ENCODE data around the gene ACAD9.
"Not testable (repeated sequence)": the region's sequence is repeated elsewhere in the genome, so short reads cannot be mapped to it uniquely, and the experiment has no call there.

The ACAD9 gene
- 71.8 to 86.7 reads per million in 2 experiments for total RNA-seq

- DNase-seq (ENCODE audit: low read depth), result peak; percentile 94
Measured at GRCh38 chr3:128879125-128879969, at the start of gene ACAD9. ACAD9 (plus strand) TSS chr3:128879620; CDS start chr3:128879692, 72 bp downstream.

DNA sequence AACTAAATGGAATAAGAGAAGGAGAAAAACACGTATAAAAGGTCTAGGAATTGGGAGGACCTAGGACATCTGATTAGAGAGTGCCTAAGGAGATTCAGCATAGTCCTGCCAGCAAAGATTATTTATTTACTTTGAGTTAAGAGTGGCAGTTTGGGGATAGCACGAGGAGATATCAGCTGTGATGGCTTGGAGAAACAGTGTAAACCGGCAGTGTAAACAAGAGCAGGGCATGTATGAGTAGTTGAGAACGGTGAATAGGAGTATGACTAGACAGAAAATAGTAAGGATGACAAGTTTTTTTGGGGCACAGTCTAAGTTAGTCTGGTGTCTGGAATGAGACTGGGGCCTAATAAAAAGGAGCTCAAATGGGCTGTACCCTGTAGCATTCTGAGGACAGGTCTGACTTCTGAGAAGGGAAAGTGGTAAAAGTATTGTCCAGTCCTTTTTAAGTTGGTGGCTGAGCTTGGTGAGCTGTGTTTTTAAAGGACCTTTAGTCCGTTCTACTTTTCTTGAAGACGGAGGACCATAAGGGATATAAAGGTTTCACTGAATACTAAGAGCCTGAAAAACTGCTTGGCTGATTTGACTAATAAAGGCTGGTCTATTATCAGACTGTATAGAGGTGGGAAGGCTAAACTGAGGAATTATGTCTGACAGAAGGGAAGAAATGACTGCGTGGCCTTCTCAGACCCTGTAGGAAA lies 49.3 kb upstream of the ACAD9 start:
- not testable (repeated sequence) for DNase-seq (ENCODE audit: low read depth)

- DNase-seq (ENCODE audit: low read depth), result not testable (repeated sequence)
Measured at GRCh38 chr3:128830762-128831161, 48.7 kb upstream of the ACAD9 start.

DNA sequence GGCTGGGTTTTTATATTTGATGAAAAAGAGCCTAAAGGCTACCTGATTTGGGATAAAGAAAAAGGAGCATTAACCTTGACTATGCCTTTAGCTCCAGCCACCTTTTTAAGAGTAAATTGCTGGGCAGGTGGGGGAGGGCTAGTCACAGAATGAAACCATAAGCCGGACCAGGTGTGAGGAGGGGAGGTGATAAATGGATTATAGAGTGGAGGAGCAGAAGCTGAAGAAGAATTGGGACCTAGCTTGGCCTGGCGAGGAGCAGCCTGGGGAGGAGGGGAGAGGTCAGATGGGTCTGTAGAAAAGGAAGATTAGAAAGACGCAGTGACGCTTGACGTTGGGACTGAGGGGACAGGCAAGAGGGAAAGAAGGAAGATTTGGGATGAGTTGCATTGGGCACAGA lies 46.4 kb upstream of the ACAD9 start:
- DNase-seq (ENCODE audit: low read depth), result not testable (repeated sequence)

GRCh38 chr3:128835096-128835495 lies 44.3 kb upstream of the ACAD9 start:
- no peak for DNase-seq (ENCODE audit: low read depth)

GRCh38 chr3:128841926-128842920 lies 37.2 kb upstream of the ACAD9 start:
- DNase-seq (ENCODE audit: low read depth), result no peak

DNA sequence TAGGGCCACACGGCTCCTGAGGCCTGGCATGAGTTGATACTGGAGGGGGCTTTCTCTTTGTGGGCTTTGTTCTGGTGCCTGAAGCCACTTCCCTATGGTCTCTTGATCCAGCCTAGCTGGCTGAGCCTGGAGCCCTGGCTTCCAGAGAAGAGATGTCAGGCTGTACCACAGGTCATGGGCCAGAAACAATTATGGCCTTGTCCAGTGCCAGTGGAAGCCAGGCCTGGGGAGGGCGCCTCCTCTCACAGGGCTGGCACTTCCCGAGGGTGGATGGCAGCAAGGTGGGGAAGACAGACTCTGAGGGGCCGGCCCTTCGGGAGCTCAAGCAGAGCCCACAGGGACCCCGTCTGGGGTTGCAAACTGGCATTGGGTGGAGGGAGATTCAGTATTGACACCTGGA lies 34.9 kb upstream of the ACAD9 start:
- DNase-seq (ENCODE audit: low read depth), result no peak

- no peak for DNase-seq (ENCODE audit: low read depth)
Measured at GRCh38 chr3:128845119-128845777, 34.2 kb upstream of the ACAD9 start.

- peak; percentile 67 for DNase-seq (ENCODE audit: low read depth)
Measured at GRCh38 chr3:128845778-128846485, 33.5 kb upstream of the ACAD9 start.

DNA sequence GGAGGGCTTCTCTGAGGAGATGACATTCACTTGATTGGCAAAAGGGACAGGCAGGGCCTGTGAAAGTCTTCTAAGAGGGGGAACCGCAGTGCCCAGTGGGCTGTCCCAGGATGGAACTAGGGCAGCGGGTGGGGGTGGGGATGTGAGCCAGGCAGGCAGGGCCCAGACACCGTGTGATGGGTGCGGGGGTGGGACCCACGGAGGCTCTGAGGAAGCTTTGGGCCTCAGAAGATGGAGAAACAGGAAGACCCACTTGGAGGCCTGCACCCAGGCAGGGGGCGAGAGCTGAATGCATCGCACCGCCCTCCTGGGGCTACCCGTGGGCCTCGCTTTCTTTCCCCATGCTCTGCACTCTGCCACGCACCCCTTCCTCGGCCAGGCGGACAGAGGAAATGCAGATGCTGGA lies 32.9 kb upstream of the ACAD9 start:
- DNase-seq (ENCODE audit: low read depth), result no peak

- DNase-seq (ENCODE audit: low read depth), result no peak
Measured at GRCh38 chr3:128847666-128848370, 31.6 kb upstream of the ACAD9 start.

DNA sequence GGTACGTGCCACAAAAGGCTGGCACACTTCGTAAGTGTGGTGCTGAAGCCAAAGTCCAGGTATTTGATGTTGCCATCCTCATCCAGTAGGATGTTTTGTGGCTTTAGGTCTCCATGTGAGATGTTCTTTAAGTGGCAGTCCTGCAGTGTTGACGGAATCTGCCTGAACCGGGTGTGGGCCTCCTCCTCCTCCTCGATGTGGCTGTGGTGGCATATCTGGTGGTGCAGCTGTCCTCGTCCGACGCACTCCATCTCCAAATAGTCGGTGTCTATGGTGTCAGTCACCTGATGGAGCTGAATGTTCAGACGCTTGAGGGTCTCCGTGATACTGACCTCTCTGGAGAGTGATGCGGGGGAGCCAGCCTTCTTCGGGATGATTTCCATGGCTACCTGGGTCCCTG lies 30.5 kb upstream of the ACAD9 start:
- DNase-seq (ENCODE audit: low read depth), result no peak

- no peak for DNase-seq (ENCODE audit: low read depth)
Measured at GRCh38 chr3:128849911-128850455, 29.4 kb upstream of the ACAD9 start.

- DNase-seq (ENCODE audit: low read depth), result no peak
Measured at GRCh38 chr3:128850544-128850943, 28.9 kb upstream of the ACAD9 start.

DNA sequence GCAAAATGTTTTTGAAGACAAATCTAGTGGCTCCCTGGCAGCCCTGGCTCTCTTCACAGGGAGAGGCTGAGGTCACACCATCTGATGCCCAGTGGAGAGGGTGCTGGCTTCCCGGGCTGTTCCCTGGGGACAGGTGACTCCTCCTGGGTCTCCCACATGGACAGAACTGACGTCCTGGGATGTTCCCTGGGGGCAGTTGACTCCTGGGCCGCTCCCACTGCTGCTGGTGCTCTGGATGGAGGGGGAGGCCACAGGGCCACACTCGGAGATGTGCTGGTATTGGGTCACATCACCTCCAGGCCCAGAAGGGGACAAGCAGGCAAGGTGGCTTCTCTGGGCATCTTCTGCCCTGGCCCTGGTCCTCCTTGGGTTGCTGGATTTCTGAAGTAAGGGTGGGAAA lies 27.8 kb upstream of the ACAD9 start:
- DNase-seq (ENCODE audit: low read depth), result no peak

- DNase-seq (ENCODE audit: low read depth), result no peak
Measured at GRCh38 chr3:128853826-128854225, 25.6 kb upstream of the ACAD9 start.

DNA sequence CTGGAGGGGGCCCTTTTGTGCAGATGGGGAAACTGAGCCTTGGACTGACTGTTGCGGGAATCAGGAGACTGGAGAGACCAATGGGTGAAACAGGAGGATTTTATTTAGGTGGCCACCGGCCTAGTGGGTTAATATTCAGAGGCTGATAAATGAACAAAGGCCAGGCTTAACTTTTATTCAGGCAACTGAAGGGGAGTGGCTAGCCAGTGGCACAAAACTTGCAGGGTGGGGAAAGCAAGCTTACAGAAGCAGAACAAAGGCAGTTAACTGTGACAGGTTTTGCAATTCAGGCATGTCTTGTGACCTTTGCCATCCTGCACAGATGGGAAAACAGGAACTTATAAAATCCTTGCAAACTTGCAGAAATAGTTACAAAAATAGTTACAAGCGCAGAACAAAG lies 24.9 kb upstream of the ACAD9 start:
- no peak for DNase-seq (ENCODE audit: low read depth)

GRCh38 chr3:128855569-128855968 lies 23.9 kb upstream of the ACAD9 start:
- DNase-seq (ENCODE audit: low read depth), result no peak

- DNase-seq (ENCODE audit: low read depth), result no peak
Measured at GRCh38 chr3:128858167-128858566, 21.3 kb upstream of the ACAD9 start.

DNA sequence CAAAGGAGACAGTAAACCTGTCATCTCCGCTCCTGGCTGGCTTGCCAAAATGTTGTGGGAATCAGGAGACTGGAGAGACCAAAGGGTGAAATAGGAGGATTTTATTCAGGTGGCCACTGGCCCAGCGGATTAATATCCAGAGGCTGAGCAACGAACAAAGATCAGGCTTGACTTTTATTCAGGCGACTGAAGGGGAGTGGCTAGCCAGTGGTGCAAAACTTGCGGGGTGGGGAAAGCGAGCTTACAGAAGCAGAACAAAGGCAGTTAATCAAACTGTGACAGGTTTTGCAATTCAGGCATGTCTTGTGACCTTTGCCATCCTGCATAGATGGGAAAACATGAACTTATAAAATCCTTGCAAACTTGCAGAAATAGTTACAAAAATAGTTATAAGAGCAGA lies 19.8 kb upstream of the ACAD9 start:
- DNase-seq (ENCODE audit: low read depth), result no peak

Data from T follicular helper cell (primary cell).